ENCODE measurements around the gene DTYMK. TPM values are rescaled to one million over a fixed set of nuclear protein-coding genes. Genes with fewer than 3 reads are reported as not detected.

The DTYMK gene
- polyA plus RNA-seq, 2 of the 4 experiments (the other 2 are of a cell fraction), result 68.7 to 99.5 TPM

DNA sequence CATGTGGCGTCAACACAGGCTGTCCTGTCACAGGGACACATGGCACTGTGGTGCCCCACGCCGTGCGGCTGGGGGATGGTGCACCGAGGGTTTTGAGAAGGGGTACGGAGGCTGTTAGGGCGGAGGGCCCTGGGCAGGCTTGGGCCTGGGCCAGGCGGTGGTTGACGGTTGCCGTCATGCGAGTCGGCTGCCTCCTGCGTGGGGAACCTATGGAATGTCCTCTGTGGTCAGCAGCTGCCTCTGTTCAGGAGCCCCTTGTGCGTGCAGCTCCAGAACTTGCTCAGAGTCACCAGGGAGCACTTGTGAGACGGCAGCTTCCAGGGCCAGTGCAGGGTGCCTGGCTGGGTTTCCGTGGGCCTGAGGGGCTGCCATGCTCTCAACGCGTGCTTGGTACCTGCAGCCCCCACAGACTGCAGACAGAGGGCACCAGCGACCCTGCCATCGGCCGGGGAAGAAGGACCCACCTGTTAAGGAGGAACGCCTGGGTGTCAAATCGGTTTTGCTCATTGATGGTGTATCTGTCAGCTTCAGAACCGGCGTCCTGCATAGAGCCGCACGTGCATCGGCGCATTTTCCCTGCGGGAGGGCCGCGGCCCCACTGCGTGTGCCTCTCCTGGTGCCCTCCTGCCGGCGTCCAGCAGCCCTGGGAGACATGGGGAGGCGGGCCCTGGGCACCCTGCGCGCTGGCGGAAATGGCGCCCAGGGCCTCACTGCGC lies 37.8 kb upstream of the DTYMK start (continued):
- TF ChIP-seq BCL3 (IDR thresholded peaks at IDR 0.05), result no peak
- TF ChIP-seq, protein P1, sequence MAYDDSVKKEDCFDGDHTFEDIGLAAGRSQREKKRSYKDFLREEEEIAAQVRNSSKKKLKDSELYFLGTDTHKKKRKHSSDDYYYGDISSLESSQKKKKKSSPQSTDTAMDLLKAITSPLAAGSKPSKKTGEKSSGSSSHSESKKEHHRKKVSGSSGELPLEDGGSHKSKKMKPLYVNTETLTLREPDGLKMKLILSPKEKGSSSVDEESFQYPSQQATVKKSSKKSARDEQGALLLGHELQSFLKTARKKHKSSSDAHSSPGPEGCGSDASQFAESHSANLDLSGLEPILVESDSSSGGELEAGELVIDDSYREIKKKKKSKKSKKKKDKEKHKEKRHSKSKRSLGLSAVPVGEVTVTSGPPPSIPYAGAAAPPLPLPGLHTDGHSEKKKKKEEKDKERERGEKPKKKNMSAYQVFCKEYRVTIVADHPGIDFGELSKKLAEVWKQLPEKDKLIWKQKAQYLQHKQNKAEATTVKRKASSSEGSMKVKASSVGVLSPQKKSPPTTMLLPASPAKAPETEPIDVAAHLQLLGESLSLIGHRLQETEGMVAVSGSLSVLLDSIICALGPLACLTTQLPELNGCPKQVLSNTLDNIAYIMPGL (CRISPR knock-in tag; IDR thresholded peaks at IDR 0.05; ENCODE audit: borderline replicate concordance), result no peak
- no peak for TF ChIP-seq RARB (CRISPR knock-in tag; IDR thresholded peaks at IDR 0.05)
- TF ChIP-seq RAD21 (conservative IDR thresholded peaks at IDR 0.05 in 1 of 2, IDR thresholded peaks at IDR 0.05 in 1 of 2), result no peak

DNA sequence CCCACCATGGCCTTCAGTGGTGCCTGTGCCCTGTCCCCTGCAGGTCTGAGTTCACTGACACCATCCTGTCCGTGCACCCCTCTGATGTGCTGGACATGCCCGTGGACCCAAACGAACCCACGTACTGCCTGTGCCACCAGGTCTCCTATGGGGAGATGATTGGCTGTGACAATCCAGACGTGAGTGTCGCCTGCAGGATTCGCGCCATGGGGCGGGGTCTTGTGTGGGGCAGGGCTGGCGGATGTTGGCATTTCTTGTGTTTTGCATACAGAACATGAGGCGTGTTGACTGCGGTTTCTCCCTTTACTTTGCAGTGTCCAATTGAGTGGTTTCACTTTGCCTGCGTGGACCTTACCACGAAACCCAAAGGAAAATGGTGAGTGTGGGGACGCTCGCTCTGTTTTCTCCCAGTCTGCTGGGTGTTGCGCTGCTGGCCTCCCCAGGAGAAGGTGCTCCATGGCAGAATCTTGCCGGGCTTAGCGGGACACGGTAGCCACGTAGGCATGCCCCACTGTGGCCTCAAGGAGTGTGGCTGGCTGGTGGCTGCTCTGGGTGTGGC lies 36.4 kb upstream of the DTYMK start:
- Histone ChIP-seq H3K4me3 (no peak overlapping the region), H3K4me2 (no peak overlapping the region), H3K27ac (no peak overlapping the region), H3K4me1 (no peaks in the 10 kb centered on the region), H3K9me3 (peaks cover 14% of the 10 kb centered on the region)
- CTCF ChIA-PET, result interaction anchor here (1.4 to 2.6 kb wide), 2 partner anchors 9 to 11 kb away, joined by 7 to 11 read pairs; partner anchors contain the start of gene D2HGDH
- FAIRE-seq (no peak), ATAC-seq (no peak), DNase-seq (ENCODE audit: low read depth in 1 of 2, low spot score in 1 of 2) (no peak)
- no peak for TF ChIP-seq KDM5A (IDR thresholded peaks at IDR 0.05)
- TF ChIP-seq CHD4 (IDR thresholded peaks at IDR 0.05; ENCODE audit: borderline replicate concordance), result no peak
- TF ChIP-seq RARB (CRISPR knock-in tag; IDR thresholded peaks at IDR 0.05), result no peak
- no peak for TF ChIP-seq KDM1A (IDR thresholded peaks at IDR 0.05; ENCODE audit: low read depth)
- TF ChIP-seq ZSCAN20 (CRISPR knock-in tag; IDR thresholded peaks at IDR 0.05), result no peak
- TF ChIP-seq PBX3 (IDR thresholded peaks at IDR 0.05), result no peak
- no peak for TF ChIP-seq CBX2 (IDR thresholded peaks at IDR 0.05; ENCODE audit: borderline replicate concordance, low read depth)
- TF ChIP-seq, protein P2, sequence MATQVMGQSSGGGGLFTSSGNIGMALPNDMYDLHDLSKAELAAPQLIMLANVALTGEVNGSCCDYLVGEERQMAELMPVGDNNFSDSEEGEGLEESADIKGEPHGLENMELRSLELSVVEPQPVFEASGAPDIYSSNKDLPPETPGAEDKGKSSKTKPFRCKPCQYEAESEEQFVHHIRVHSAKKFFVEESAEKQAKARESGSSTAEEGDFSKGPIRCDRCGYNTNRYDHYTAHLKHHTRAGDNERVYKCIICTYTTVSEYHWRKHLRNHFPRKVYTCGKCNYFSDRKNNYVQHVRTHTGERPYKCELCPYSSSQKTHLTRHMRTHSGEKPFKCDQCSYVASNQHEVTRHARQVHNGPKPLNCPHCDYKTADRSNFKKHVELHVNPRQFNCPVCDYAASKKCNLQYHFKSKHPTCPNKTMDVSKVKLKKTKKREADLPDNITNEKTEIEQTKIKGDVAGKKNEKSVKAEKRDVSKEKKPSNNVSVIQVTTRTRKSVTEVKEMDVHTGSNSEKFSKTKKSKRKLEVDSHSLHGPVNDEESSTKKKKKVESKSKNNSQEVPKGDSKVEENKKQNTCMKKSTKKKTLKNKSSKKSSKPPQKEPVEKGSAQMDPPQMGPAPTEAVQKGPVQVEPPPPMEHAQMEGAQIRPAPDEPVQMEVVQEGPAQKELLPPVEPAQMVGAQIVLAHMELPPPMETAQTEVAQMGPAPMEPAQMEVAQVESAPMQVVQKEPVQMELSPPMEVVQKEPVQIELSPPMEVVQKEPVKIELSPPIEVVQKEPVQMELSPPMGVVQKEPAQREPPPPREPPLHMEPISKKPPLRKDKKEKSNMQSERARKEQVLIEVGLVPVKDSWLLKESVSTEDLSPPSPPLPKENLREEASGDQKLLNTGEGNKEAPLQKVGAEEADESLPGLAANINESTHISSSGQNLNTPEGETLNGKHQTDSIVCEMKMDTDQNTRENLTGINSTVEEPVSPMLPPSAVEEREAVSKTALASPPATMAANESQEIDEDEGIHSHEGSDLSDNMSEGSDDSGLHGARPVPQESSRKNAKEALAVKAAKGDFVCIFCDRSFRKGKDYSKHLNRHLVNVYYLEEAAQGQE (IDR thresholded peaks at IDR 0.05), result no peak
- TF ChIP-seq NFE2L2 (conservative IDR thresholded peaks at IDR 0.05; ENCODE audit: low read length), result no peak
- TF ChIP-seq CEBPB (IDR thresholded peaks at IDR 0.05), result no peak
- POLR2A ChIA-PET, result no interaction called here
- 98% methylated on average over 17 of the region's 21 CpGs for WGBS (ENCODE audit: missing lambda C conversion rate)

DNA sequence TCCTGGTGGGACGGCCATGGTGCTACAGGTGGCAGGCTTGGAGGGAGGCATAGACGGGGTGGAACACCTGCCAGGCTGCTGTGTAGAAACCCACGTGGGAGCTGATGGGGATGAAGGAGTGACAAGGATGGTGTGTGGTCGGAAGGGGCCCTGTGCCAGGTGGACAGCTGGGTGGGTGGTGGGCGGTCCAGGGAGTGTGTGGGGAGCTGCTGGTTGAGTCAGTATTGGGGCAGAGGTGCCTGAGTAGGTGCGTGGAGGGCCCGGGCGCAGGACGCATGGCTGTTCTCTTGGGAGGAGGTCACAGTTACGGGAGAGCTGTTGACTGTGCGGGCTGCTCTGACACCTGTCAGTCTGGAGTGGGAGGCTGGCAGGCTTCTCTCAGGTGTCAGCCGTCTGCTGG lies 35.2 kb upstream of the DTYMK start:
- DNase-seq (ENCODE audit: low read depth in 1 of 2, low spot score in 1 of 2) (no peak), ATAC-seq (no peak), FAIRE-seq (no peak)
- H3K9me3 ChIP-seq, result peaks cover 14% of the 10 kb centered on the region
- CTCF ChIA-PET, result interaction anchor here (1.2 to 1.4 kb wide), 2 partner anchors 8 to 10 kb away, joined by 3 to 7 read pairs; no protein-coding TSS in a partner anchor
- no peak overlapping the region for H3K27ac ChIP-seq
- H3K4me2 ChIP-seq, result no peak overlapping the region
- H3K4me3 ChIP-seq, result no peak overlapping the region
- no peak for TF ChIP-seq FOSB (CRISPR knock-in tag; IDR thresholded peaks at IDR 0.05)
- no peak for TF ChIP-seq EP300 (IDR thresholded peaks at IDR 0.05)
- TF ChIP-seq ZNF302 (CRISPR knock-in tag; IDR thresholded peaks at IDR 0.05), result no peak
- no peak for TF ChIP-seq ZSCAN20 (CRISPR knock-in tag; IDR thresholded peaks at IDR 0.05)
- TF ChIP-seq MAZ (IDR thresholded peaks at IDR 0.05; ENCODE audit: borderline replicate concordance, low read depth, low read length), result no peak
- TF ChIP-seq HOXB5 (CRISPR knock-in tag; IDR thresholded peaks at IDR 0.05), result no peak
- TF ChIP-seq FOSL2 (IDR thresholded peaks at IDR 0.05), result no peak
- TF ChIP-seq FOSL2 (CRISPR knock-in tag; IDR thresholded peaks at IDR 0.05), result no peak
- TF ChIP-seq NFE2L2 (conservative IDR thresholded peaks at IDR 0.05; ENCODE audit: low read length), result no peak
- no peaks in the 10 kb centered on the region for H3K4me1 ChIP-seq
- POLR2A ChIA-PET, result no interaction called here
- 84% methylated on average over 12 of the region's 12 CpGs for WGBS (ENCODE audit: missing lambda C conversion rate)

Measured in A549 (cell line).